ENCODE data around the gene SERINC2.
"Not testable (repeated sequence)": the region's sequence is repeated elsewhere in the genome, so short reads cannot be mapped to it uniquely, and the experiment has no call there.

SERINC2 gene

DNA sequence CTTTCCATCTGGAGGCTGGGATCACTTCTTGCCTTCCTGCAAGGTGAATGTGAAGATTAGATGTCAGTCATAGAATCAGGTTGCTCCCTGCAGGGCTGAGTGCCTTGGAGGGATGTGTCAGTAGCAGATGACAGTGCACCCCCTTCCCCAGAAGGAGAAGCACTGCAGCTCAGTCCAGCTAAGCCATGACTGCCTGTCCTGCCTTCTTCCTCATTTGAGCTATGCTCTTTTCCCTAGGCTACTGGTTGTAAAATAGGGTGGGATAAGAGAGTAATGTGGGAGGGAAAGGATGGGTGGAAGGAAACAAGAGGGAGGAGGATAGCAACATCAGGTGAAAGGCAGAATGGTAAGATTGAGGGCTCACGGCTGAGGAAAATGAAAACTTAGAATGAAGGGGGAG is 29.0 kb upstream of the SERINC2 start:
- DNase-seq (ENCODE audit: low read depth): no peak

DNA sequence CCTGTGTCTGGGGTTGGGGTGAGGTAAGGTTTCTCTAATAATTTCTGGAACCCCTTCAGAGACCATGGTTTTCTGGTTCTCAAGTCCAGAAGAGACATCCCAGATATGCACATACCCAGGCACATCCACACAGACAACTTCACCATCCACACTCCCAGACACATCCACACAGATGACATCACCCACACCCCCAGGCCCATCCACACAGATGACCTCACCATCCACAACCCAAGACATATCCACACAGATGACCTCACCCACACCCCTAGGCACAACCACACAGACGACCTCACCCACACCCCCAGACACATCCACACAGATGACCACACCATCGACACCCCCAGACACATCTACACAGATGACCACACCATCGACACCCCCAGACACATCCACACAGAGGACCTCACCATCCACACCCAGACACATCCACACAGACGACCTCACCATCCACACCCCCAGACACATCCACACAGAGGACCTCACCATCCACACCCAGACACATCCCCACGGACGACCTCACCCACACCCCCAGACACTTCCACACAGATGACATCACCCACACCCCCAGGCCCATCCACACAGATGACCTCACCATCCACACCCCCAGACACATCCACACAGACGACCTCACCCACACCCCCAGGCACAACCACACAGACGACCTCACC is 26.3 kb upstream of the SERINC2 start:
- DNase-seq (ENCODE audit: low read depth): not testable (repeated sequence)

DNA sequence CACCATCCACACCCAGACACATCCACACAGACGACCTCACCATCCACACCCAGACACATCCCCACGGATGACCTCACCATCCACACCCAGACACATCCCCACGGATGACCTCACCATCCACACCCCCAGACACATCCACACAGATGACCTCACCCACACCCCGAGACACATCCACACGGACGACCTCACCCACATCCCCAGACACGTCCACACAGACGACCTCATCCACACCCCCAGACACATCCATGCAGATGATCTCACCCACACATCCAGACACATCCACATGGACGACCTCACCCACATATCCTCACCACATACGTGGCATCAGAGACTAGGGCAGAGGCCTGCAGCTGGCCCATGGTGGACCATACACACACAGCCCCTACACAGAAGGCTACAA is 25.4 kb upstream of the SERINC2 start:
- no peak for DNase-seq (ENCODE audit: low read depth)

DNA sequence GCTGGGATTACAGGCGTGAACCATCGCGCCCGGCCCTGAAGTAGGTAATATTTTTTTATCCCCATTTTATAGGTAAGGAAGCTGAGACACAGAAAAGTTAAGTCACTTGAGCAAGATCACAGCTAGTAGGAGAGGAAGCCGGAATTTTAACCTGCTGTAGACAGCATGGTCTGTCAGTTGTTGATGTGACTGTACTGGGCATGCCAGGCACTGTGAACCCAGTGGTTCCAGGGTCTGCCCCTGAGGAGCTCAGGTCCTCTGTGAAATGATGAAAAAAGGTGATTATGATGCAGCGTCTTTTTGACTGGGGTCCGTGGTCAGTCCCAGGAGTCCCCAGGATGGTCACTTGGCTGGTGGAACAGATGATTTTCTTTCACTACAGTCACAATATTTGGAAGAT is 23.4 kb upstream of the SERINC2 start:
- no peak for DNase-seq (ENCODE audit: low read depth)

DNA sequence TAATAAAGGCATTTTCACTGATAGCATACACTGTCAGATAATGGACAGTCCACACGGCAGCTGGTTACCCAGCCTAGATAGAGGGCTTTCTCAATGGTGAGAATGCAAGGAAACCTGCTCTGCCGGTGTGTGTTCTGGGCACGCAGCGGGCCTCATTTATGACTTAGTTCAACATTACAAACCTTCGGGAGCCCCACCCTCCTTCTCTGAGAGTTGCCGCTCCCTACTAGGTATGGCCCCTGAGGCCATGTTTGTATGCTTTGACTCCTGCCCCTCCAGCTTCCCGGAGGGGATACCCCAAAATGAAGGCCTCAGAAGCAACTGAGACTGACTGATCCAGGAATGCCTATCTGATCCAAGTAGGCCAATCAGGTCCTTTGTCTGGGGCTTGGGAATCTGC is 22.9 kb upstream of the SERINC2 start:
- DNase-seq (ENCODE audit: low read depth): no peak

DNA sequence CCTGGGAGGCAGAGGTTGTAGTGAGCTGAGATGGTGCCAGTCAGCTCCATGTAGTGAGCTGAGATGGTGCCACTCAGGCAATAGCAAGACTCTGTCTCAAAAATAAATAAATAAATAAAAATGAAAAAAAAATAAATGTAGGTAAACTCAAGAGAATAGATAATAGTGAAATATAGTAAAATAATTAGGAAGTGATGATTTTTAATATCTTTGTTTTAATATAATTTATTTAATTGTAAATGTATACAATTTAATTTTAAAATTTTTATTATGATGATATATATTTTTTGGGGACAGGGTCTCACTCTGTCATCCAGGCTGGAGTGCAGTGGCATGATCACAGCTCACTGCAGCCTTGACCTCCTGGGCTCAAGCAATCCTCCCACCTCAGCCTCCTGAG is 19.6 kb upstream of the SERINC2 start:
- no peak for DNase-seq (ENCODE audit: low read depth)

DNA sequence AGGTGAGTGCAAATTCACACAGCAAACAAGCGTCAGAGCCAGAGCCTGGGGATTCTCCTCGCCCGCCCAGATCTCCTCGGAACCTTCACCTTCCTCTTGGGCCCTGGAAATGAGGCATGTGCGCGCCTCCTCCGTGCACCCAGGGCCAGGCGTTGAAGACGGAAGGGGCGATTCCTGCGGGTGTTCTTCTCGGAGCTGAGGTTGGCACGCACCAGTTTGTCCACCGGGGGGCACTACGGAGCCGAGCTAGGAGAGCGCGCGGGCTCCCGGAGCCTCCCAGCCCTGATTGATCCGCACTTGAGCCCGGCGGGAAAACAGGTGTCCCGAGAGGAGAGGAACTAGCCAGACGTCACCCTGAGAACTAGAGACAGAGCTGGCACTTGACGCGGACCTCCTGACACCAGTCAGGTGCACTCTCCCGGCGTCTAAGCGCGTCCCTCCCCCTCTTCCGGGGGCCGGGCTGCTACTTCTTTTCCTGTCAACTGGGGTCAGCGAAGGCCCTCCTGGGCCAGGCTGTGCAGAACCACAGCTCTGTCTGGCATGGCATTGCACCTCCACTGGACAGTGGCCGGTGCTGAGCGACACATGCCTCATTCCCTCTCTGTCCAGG is 18.3 kb upstream of the SERINC2 start:
- DNase-seq (ENCODE audit: low read depth): no peak

DNA sequence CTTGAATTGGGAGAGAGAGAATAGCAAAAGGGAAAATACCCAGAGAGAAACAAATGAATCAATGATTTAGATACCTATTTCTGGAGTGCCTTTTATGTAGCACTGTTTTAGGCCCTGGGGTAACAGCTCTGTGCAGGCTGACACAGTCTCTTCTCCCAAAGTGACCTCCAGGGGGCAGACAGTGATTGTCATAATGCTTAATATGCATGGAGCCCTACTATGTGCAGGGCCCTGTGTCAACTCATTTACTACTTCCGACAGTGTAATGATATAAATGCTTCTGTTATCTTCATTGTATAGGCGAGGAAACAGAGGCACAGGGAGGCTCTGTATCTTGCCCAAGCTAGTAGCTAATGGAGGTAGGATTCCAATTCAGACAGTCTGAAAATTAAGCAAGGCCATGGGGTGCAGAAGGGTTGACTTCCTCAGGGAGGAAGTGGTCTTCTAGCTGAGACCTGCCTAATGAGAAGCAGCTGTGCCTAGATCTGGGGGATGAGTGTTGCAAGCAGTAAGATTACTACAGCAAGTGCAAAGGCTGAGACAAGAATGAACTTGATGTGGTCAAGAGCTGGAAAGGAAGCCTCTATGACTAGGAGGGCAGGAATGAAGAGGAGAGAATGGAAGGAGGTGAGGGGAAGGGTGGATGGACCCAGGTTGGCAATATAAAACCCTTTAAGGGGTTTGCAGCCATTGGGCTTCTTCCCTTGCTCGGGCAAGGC is 16.2 kb upstream of the SERINC2 start:
- DNase-seq (ENCODE audit: low read depth): peak; percentile 82

DNA sequence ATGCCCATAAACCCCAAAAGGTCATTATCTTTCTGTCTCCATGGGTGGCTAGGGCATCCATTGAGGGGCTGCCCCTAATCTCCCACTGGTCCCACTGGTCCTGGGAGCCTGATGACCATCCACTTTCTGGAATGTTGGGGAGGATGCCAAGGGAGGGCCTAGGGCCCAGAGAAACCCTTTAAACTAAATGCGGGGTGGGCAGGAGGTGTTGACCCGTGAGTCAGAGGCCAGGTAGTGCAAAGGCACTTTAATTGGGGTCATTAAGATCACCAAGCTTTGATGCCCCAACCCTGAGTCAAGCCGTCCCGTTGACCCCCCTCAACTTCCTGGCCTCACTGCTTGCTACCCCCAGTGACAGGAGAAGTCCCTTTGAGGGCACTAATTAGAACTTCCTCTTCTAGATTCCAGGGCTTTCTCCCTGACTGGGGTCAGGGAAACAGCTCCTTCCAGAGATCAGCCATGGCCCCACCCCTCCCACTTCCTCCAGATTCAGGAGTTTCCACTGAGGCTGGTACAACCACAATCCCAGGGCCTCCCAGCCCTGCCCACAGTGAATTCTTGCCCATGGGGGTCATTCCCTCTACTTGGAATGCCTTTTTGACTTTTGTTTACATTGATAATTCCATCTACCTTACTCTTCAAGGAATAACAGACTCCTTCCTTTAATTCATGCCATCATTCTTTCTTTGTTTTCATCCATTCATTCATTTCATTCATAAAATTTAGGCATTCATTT is 15.5 kb upstream of the SERINC2 start:
- no peak for DNase-seq (ENCODE audit: low read depth)

DNA sequence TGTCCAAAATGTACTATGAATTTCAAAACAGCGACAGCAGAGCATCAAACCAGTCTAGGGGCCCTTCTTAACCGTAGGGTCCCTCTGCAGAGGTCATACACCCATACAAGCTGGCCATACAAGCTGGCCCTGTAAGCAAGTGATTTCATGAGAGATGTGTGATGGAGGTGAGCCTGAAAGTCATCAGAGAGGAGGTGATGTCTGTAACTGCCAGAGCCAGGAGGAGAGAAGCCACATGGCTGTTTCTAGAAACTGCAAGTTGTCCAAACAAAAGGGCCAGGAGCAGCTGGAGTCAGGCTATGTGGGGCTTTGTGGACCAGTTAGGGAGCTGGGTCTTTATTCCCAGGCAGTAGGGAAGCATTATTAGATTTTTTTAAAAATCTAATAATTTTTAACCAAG is 14.8 kb upstream of the SERINC2 start:
- DNase-seq (ENCODE audit: low read depth): no peak

DNA sequence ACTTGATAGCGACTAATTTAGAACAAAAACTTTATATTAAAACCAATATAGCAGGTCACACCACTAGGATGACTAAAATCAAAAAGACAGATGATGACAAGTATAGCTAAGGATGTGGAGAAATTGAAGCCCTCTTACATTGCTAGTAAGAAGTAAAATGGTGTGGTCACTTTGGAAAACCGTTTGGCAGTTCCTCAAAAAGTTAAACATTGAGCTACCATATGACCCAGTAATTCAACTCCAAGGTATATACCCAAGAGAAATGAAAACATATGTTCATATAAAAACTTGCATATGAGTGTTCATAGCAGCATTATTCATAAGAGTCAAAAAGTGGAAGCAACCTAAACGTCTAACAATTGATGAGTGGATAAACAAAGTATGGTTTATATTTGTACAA is 13.0 kb upstream of the SERINC2 start:
- no peak for DNase-seq (ENCODE audit: low read depth)

DNA sequence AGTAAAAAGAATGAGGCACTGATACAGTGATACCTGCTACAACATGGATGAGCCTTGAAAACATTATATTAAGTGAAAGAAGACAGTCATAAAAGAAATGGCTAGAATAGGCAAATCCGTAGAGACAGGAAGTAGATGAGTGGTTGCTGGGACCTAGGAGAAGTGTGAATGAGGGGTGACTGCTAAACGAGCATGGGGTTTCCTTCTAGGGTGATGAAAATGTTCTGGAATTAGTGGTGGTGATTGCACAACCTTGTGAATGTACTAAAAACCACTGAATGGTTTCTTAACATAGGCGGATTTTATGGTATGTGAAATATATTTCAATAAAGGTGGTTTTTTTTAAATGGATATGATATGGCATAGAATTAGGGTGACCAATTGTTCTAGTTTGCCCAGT is 12.6 kb upstream of the SERINC2 start:
- DNase-seq (ENCODE audit: low read depth): peak; percentile 24

DNA sequence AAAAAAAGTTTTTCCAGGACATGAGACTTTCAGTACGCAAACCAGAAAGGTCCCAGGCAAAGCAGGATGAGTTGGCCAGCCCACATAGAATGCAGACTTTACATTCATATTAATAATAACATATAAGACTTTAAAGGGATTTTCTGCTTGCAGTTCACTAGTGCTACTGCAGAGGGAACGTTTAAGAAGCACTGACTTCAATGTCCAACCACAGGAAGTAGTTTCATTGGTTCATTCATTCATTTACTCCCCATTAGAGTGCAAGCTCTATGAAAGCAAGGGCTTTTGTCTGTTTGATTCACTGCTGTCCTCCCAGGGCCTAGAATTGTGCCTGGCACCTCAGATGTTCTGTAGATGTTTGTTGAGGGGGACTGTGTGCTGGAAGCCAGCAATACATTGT is 11.8 kb upstream of the SERINC2 start:
- no peak for DNase-seq (ENCODE audit: low read depth)

DNA sequence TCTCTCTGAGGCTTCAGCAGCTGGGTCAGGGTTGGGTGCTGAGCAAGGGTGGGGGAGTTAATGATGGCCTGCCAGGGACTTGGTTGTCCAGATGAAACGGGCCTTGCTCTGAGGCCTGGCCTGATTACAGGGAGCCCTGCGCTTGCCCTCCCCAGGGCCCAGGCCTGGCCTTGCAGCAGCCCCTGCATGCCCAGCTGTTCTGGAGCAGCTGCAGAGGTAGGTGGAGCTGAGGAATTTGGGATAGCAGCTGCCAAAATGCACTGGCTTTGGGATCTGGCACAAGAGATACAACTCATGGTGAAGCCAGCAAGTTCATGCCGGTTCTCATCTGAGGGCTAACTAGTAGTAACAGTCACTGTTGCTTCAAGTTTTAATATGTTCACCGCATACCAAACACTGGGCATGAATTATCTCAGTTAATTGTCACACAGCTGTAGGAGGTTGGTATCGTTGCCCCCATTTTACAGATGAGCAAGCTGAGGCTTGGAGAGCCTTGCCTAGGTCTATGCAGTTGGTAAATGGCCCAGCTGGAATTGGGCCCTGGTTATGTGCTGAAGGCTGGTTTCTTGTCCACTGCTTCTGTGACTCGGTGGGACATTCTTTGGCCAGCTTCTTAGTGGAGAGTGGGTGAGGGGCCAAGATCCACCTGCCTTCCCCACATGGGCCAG is 7.3 kb upstream of the SERINC2 start:
- no peak for DNase-seq (ENCODE audit: low read depth)

DNA sequence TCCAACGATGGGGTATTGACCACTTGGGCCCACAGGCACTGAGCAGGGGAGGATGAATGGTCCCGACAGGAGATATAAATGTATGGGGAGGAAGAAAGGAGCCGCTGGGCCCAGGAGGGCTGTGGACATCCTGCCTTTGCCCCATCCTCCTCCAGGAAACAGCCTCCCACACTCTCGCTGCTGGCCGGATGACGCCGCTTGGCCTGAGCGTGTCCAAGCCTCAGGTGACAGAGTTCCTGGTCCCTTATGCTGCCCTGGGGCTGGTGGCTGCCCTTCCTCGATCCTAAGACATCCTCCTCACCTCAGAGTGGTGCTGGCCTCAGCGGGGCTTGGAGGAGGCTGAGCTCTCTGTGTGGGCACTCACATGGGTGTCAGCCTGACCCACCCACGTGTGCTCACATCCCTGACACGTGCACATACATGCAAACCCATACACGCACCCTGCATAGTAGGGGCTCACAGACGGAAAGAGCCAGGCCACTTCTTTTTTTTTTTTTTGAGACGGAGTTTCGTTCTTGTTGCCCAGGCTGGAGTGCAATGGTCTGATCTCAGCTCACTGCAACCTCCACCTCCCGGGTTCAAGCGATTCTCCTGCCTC is 5.9 kb upstream of the SERINC2 start:
- no peak for DNase-seq (ENCODE audit: low read depth)

DNA sequence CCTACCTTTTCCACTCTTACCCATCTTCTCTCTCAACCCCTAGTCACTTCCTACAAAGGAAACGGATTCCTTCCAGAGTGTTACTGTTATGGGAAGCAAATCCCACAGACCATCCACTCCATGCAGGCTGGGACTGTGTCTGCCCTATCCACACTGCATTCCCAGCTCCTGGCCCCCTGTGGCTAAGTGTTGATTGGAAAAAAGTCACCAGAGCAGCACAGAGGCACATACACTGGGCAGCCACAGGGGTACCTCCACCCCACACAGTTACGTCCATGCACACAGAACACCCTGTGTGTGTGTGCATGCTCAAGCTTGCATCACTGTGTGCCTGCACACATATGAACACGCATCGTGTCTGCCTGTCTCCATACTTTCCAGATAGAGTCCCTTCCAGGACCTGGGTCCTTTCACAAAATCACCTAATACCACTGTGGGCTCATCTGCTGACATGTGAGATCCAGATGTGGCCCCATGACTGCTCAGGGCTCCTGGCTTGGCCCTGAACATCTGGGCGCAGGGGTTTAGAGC is 4.2 kb upstream of the SERINC2 start:
- DNase-seq (ENCODE audit: low read depth): no peak

DNA sequence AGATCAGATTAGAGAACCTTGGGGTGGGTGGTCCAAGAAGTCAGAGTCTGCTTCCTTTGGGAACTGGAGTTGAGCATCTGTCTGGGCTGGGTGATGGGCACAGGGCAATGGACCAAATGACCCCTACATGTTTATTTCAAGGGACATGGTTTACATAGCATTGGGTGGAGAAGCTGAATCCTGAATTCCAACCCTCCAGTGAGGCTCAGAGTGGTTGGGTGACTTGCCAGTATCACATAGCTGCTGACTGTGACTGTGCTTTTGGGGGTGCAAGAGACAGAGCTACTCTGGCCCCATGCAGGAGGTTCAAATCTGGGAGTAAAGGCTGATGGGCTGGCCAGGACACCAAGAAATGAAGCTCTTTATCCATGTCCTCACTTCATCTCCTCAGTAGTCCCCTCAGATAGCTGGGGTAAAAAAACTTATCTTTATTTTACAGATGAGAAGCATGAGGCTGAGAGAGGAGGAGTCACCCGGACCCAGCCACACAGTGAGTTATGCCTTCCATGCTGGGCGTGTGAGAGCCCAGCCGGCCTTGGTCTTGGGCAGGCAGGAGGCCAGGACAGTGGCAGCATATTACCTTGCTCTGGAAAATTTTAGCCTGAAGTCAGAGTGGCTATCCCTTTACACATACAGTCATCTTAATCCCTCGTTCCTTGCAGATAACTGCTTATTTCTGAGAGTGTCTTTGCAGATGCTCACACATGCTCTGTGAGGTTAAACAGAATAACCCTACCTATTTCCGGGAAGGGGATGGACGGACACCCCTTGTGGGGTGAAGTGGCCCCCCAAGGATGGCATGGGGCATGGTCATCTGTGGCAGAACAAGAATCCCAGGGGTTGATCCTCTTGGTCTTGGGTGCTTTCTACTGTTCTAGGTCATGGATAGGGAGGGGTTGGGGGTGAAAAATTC is 2.8 kb upstream of the SERINC2 start:
- no peak for DNase-seq (ENCODE audit: low read depth)

DNA sequence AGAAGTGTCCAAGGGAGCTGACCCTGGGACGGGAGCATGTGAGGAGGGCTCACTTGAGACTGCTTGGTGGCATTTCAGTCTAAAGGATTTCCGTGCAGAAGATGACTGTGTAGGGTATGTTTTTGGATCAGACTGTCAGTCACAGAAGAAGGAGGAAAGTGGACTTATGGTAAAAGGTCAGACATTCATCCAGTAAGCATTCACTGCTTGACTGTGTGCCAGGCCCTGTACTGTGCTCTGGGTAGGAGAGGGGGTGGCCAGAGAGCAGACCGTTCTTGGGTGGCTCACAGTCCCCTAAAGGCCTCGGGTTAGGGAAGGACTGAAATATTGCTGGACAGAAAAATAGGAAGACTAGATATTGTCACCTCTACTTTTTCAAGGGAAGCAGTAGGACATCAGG is 2.1 kb upstream of the SERINC2 start:
- peak; percentile 58 for DNase-seq (ENCODE audit: low read depth)

DNA sequence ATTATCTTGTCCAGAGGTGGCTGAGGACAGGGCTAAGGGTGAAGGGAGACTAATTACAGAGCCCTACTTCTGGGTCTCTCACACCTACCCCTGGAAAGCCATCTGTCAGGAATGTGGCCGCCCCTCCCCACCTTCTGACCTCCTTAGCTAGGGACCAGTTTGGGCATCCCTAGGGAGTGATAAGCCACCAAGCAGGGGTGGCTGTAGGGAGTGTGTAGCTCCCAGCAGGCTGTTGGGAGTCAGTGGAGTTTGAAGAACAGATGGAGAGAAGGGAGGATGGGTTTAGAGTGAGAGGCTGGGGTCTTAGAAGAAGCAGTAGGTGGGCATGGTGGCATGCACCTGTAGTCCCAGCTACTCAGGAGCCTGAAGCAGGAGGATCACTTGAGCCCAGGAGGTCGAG is 808 bp upstream of the SERINC2 start:
- DNase-seq (ENCODE audit: low read depth): no peak

DNA sequence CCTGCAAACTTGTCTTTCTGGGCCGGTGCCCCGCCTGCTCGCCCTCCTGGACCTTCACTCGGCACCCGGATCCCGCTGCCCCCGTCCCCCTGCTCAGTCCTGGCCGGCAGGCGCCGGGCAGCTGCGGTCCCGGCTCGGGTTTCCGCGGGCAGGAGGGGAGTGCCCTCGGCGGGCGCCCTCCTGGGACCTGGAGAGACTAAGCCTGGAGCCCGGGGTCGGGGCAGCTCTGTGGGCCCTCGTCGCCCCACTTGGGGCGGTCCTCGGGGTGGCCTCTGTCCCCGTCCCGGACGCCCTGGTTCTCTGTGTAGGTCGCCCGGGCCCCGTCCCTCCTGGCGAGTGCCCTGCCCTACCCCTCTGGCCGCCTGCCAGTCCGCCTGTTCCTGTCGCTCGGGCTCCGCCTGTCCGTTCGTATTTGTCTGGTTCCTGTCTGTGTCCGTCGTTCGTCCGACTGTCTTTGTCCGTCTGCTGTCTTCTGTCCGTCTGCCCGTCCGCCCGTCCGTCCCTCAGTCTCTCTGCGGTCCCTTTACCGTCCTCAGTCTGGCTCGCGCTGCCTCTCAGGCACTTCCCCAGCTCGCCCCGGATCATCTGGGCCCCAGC is 490 bp downstream of the SERINC2 start:
- DNase-seq (ENCODE audit: low read depth): peak; percentile 34
